GM21619 (cell line): ENCODE results near the gene AMOTL2.

ENCODE experiments used
- ATAC-seq: cut with Tn5 transposase; IDR thresholded peaks from one replicate; pipeline ENCODE4 v1.9.1; 2021; ENCODE audit not compliant: unreplicated experiment

AMOTL2 gene

GRCh38 chr3:134374105-134374790 is at the start of gene AMOTL2:
Gene AMOTL2, minus strand, starts transcription at chr3:134374447. Its CDS starts 3,014 bp downstream, at chr3:134371433.
- ATAC-seq: no peak

DNA sequence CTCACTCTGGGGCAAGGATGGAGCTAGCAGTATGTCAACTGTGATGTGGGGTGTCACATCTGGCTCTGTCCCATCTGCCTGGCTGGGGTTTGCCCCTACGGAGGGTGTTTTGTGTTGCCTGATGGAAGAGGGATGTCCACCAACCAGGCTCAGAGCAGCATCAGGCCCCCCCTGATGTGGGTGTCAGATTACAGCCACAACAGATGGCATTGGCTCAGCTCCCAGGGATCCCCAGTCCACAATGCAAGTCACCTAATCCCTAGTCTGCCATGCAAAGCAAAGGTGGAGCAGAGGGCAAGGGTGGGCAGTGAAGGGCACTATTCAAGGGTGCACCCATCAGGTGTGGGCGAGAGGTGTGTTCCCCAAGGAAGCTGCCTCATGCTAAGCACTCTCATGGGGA is 48.9 kb upstream of the AMOTL2 start:
- ATAC-seq: no peak

GRCh38 chr3:134419960-134420321 is 45.7 kb upstream of the AMOTL2 start:
- ATAC-seq: no peak

- no peak for ATAC-seq
These were observed 45.1 kb upstream of the AMOTL2 start for GRCh38 chr3:134419214-134419959.

DNA sequence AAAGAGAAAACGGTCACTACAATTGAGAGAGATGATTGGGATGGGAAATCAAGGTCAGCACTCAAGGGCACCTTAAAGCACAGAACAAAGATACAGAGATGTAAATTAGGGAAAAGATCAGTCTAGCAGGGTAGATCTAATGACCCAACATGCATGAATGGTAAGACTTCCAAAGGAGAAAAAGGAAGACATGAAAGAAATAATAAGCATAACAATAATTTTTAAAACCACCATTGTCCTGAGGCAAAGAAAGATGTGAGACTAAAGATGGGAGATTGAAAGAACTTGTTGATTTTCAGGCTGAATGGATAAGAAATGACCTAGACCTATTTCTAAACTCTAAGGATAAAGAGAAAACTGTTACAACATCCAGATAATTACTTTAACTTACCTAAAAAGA is 34.8 kb upstream of the AMOTL2 start:
- ATAC-seq: no peak

DNA sequence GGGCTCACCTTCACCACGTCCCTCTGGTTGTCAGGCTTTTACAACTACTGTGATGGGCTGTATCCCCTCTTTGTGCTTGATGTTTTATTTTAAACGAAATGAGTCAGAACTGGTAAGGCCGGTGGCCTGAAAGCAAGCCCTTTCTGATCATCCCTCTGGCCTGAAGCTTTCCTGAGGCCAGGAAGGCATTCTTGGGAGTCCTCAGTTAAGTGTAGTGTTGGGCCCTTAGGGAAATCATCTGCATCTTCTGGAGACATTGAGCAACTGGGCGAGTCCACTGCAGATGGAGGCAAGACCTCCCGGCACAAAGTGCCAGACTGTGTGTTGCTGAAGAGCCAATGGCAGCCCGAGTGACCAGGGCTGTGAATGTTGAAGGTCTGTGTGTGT is 33.0 kb upstream of the AMOTL2 start:
- ATAC-seq: no peak

GRCh38 chr3:134406331-134407238 is 32.3 kb upstream of the AMOTL2 start:
- ATAC-seq: no peak

DNA sequence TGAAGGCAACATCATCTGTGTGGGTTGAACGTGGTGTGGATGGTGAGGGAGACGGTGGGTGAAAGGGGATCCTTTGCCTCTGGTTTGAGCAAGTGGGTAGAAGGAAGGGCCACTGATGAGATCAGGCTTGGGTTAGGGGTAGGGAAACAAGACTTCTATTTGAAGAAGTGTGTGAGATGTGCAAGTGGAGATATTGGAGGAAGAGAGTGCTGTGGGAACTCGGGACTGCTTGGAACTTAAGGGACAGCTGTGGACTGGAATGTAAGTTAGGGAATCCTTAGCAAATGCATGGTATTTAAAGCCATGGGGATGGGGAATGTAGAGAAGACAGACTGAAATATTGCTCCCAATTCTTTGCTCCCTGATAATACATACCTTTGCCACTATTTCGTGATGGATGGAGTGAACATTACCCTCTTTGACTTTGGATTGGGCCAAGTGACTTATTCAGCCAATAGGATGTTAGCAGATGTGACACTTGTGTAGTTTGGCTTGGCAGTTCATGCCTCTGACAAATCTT is 30.2 kb upstream of the AMOTL2 start:
- ATAC-seq: no peak

DNA sequence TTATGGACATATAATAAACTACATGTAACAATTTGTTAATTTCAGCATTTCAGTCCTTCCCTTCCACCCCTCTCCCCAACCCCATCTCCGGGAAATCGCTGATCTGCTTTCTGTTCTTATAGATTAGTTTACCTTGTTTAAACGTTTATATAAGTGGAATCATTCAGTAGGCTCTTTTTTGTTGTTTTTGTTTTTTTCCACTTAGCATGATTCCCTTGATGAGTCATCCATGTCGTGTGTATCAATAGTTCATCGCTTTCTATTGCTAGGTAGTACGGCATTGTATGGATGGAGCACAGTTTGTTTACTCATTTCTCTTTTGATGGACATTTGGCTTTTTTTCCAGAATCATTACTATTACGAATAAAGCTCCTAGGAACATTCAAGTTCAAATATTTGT is 23.5 kb upstream of the AMOTL2 start:
- ATAC-seq: no peak

DNA sequence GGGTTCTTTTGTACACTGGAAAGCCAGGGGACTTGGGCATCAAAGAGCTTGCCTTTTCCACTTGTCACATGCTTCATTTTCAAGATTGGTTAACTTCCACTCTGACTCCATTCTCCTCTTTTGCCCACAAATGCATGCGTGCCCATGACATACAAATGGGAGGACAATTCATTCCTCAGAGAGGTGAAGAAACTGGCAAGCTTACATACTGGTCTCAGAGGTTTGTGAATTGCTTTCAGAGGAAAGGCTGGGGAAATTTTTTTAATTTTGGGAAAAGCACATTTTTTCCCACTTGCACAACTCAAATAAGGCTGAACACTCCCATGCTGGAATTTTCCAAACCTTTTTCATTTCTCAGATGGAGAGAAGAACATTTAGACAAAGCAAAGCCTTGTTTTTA is 20.9 kb upstream of the AMOTL2 start:
- no peak for ATAC-seq

GRCh38 chr3:134394380-134394779 is 20.1 kb upstream of the AMOTL2 start:
- no peak for ATAC-seq

- no peak for ATAC-seq
These were observed 18.8 kb upstream of the AMOTL2 start for GRCh38 chr3:134393074-134393473.

DNA sequence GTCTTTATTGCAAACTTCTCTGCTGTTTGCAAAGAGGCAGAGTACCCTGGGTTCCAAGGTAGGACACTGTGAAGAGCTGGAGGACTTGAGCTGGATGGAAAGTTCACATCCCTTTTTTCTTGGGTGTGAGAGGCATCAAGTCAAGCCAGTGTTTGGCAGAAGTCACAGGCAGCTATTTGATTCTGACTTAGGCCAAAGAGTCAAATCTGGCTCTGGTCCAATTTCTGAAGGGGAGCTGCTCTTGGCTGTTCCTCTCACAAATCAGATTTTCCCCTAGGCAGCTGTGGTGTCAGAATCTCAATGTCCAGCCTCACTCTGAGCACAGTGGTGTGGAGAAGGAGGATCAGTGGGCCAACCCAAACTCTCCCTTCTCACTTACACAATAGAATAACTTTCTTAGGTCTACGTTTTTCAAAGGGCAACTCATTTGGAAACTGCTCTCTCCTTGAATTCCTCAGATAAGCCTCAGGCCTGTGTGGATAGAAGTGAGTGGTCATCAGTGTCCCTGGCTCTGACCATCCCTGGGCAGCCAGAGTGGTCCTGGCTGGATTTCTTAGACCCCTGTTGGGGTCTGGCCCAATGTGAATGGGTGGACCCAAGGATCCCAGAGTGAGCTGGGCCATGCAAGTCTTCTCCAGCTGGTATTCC is 18.2 kb upstream of the AMOTL2 start:
- no peak for ATAC-seq

DNA sequence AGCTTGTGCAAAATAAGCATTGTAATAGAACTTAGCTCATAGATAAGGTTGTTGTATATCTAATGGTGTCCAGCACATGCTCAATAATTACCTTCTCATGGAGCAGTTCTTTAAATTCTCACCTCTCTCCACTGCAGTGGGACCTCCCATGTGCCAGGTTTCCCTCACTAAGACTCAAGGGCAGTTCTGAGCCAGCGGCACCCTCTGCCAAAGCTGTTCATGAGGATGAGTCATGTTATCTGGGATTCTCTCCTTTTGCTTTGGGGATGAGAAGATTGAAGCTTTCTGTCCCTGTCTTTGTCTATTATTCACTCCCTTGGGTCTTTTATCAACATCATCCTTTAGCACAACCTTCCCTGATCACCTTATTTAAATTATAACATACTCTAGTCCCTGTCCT is 15.6 kb upstream of the AMOTL2 start:
- ATAC-seq: no peak

DNA sequence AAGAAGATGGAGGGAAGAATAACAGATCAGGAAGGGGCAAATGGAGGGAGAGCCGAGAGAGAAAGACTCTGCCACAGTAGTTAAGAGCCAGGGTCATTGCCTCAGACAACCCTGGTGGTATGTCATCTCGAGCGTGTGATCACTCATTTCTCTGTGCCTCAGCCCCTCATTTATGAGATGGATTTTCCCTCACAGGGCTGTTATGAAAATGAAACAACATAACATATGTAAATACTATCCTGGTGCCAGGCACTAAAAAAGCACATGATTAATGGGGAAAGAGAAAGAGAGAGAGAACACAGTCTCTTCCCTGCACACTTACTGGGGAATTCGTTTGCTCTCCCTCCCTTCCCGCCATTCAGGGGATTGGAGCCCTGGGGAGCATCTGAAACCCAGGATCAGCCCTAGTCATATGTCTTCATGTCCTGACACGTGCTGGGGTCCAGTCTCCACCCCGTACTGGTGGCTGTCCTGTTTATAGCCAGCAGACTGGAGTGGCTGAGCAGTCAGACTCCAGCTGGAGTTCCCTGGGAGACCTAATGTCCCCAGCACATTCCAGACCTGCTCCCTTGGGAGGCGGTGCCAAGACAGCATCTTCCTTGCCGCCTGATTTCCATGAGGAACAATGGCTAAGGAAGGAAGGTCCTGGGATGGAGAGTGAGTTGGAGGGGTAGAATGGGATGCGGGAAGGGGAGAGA is 14.7 kb upstream of the AMOTL2 start:
- ATAC-seq: no peak

DNA sequence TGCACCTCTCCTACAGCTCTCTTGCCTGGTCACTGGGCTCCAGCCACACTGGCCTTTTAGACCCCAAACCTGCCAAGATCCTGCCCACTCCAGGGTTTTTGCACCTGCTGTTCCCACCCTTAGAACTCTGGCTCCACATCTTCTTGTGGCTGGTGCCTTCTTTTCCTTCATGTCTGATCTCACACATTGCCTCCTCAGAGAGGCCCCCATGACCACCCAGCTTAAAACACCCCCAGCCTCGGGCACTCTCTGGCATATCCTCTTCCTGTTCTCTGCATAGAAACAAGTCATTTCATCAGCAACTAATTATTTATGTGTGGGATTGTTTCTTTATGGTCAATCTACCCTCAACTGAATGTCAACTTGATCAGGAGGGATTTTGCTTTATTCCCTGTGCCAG is 14.0 kb upstream of the AMOTL2 start:
- ATAC-seq: no peak

- no peak for ATAC-seq
These were observed 13.0 kb upstream of the AMOTL2 start for GRCh38 chr3:134387293-134387692.

- no peak for ATAC-seq
These were observed 10.7 kb upstream of the AMOTL2 start for GRCh38 chr3:134384963-134385362.

DNA sequence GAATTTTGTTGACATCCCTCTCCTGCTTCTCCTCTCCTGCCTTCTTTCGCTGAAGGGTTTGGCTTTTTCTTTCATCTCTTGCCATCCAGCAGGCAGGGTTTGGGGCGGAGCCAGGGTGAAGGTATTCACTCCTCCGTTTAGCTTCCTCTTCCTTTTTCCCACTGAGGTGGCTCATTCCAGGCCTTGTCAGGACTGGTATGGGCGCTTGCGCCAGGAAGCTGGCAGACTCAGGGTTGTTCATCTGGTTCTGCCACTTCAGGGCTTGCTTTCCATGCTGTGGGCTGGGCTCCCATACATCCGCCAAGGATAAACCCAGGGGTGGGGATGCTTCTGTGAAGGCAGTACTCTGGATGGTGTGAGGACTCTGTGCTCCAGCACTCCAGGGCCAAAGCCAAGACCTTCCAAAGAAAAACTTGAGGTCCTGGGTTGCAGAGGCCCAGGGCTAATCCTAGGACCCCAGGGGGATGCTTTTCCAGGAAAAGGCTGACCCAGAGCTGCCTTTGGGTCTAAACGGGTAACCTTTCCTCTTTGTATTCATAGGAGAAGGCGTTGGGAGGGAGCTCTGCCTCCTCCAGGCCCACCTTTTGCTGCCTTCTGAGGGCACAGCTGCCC is 7.7 kb upstream of the AMOTL2 start:
- no peak for ATAC-seq

DNA sequence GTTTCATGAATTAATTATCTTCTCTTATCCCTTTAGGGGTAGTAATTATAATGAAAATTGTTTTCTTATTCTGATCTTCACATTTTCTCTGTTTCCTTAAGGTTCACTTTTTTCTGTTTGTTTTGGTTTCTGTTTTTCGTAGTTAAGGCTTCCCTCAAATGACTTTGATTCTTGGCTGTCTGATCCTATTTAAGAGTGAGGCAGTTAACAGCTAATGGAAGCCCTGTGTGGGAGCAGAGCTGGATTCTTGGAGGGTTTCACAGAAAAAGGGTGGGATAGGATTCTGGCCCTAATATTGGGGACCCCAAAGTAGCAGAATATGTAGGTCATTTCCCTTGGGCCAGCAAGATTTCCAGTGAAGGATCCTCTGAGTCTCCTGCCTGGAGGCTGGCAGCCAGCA is 6.8 kb upstream of the AMOTL2 start:
- no peak for ATAC-seq
